ENCODE measurements around the gene SMYD1.

SMYD1 gene

DNA sequence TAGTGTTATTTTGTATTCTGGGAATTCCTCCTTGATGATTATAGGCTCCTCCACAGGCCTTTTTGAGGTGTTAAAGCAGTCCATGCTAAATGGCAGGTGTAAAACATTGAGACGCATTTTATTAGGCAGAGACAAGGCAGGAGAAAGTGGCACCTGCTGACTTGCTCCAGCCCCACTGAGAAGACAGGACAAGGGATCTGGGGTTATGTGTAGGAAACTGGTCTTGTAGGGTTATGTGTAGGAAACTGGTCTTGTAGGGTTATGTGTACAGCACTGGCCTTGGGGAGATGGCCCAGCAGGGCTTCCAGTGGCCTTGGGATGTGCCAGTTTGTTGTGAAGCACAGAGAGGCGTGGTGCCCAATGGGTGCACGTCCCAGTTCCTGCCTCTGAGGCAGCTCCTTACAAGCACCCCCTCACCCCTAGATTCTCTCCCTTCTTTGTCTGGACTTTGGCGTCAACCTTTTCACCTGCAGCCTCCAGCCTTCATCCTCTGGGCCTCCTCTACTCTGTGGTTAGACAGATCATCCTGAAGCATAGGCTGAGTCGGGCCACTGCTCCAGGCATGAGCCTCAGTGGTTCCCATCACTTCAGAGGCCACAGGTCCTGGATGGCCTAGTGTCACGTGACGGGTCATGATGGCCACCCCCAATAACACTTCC lies 61.2 kb downstream of the SMYD1 start:
- Histone ChIP-seq H3K27me3 (ENCODE audit: control insufficient read depth, insufficient read depth, low read length) (no peaks in the 10 kb centered on the region), H3K36me3 (ENCODE audit: control insufficient read depth, insufficient read depth, low read length) (no peaks in the 10 kb centered on the region), H3K27ac (ENCODE audit: low read depth, low read length) (no peak overlapping the region), H3K4me3 (ENCODE audit: low read length) (no peak overlapping the region), H3K9ac (ENCODE audit: low read length) (no peak overlapping the region), H3K4me1 (ENCODE audit: control insufficient read depth, insufficient read depth, low read length) (no peaks in the 10 kb centered on the region)

DNA sequence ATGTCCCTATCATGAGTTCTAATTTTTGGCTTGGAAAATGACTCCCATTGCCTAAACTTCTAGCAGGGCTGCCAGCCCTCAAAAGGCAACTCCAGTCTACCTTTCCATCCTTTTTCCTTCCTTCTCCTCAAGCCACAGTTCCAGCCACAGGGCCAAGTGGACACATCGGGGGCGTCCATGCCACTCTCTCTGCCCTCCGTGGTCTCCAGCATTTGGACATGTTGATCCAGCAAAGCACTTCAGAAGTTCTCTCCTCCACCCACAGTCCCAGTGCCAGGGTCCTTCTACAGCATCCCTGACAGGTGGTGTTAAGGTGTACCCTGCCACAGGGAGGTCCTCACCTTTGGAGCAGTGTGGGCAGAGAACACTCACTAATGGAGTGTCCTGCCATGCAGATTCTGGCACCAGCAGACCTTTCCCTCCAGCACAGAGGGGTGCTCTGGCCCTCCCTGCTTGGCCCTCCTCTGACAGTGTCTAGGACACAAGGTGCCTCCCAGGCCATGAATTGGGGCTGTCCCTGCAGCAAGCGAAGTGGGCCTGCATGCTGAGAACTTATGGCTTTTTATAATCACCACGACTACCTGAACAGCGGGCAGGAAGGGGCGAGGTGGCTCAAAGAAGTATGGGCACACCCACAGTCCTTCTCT lies 61.8 kb downstream of the SMYD1 start:
- no peaks in the 10 kb centered on the region for H3K27me3 ChIP-seq (ENCODE audit: control insufficient read depth, insufficient read depth, low read length)
- H3K4me3 ChIP-seq (ENCODE audit: low read length): no peak overlapping the region
- no peaks in the 10 kb centered on the region for H3K4me1 ChIP-seq (ENCODE audit: control insufficient read depth, insufficient read depth, low read length)
- H3K36me3 ChIP-seq (ENCODE audit: control insufficient read depth, insufficient read depth, low read length): no peaks in the 10 kb centered on the region
- no peak overlapping the region for H3K27ac ChIP-seq (ENCODE audit: low read depth, low read length)
- H3K9ac ChIP-seq (ENCODE audit: low read length): no peak overlapping the region

DNA sequence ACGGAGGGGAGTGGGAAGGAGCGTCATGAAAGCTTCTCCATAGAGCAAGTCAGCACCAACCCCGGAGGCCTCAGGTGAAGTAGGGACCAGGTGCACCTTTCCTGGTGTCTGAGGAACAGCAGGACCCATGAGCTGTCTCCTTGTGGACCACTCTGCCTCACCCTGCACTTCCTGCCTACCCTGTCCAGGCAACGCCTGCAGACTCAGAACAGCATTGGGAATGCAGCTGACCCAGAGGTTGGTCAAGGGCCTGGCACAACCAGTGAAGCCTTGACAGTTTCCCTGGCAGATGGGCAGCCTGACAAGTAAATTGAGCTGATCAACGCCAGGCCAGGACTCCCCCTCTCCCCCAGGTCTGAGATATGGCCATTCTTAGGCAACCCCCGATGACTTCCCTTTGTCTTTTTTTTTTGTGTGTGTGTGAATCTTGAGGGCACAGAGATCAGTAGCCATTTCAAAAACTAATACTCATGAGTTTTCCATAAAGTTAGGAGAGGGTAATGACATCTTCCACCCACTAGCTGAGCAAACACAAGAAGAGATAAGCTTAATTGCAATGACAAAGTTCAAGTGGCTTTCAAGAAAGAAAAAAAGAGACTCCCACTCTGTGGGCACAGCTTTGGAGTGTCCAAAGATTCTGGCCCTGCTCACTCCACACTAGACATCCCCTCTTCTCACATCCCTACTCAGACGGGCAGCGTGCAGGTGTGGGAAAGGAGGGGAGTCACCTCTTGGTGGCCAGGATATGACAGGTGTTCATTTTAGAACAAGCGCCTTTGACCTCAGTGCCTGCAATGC lies 63.8 kb downstream of the SMYD1 start:
- Histone ChIP-seq H3K9ac (ENCODE audit: low read length) (no peak overlapping the region), H3K27ac (ENCODE audit: low read depth, low read length) (no peak overlapping the region)

DNA sequence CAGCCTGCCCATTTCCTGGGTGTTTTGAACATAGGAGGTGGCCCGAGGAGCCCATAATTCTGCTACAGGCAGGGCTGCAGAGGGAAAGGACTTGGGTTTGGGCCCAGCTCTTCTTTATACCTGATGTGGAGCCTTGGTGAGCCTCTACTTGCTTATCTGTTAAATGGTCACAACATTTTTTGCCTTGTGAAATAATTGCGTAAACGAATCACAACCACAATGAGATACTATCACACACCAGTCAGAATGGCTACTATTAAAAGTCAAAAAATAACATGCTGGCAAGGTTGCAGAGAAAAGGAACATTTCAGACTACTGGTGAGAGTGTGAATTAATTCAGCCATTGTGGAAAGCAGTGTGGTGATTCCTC lies 64.4 kb downstream of the SMYD1 start:
- Histone ChIP-seq H3K27ac (ENCODE audit: low read depth, low read length) (no peak overlapping the region), H3K9ac (ENCODE audit: low read length) (no peak overlapping the region), H3K4me1 (ENCODE audit: control insufficient read depth, insufficient read depth, low read length) (no peaks in the 10 kb centered on the region)

More for the DNA sequence above, 63.8 kb downstream of the SMYD1 start:
- H3K27me3 ChIP-seq (ENCODE audit: control insufficient read depth, insufficient read depth, low read length): no peaks in the 10 kb centered on the region
- H3K4me3 ChIP-seq (ENCODE audit: low read length): no peak overlapping the region
- no peaks in the 10 kb centered on the region for H3K4me1 ChIP-seq (ENCODE audit: control insufficient read depth, insufficient read depth, low read length)
- no peaks in the 10 kb centered on the region for H3K36me3 ChIP-seq (ENCODE audit: control insufficient read depth, insufficient read depth, low read length)

DNA sequence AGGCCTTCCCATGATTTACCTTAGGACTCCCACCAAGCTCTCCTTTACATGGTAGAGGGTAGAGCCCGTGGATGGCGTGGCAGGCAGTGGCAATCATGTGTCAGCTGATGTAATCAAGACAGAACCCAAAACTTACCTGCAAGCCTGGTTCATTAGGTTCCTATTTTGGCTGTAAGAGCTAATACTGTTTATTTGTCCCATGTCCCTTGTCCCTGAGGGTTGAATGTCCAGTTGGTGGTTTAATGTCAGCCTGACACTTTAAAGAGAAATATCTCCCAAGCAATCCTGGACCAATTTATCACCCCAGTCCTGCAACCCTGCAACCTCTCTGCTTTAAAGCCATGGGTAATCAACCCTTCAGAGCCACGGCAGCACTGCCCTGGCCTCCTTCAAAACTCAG lies 66.2 kb downstream of the SMYD1 start:
- Histone ChIP-seq H3K9ac (ENCODE audit: low read length) (no peak overlapping the region), H3K4me1 (ENCODE audit: control insufficient read depth, insufficient read depth, low read length) (no peaks in the 10 kb centered on the region), H3K27ac (ENCODE audit: low read depth, low read length) (no peak overlapping the region), H3K4me3 (ENCODE audit: low read length) (no peak overlapping the region), H3K36me3 (ENCODE audit: control insufficient read depth, insufficient read depth, low read length) (no peaks in the 10 kb centered on the region), H3K27me3 (ENCODE audit: control insufficient read depth, insufficient read depth, low read length) (no peaks in the 10 kb centered on the region)

More for the DNA sequence above, 64.4 kb downstream of the SMYD1 start:
- H3K4me3 ChIP-seq (ENCODE audit: low read length): no peak overlapping the region
- H3K27me3 ChIP-seq (ENCODE audit: control insufficient read depth, insufficient read depth, low read length): no peaks in the 10 kb centered on the region
- no peaks in the 10 kb centered on the region for H3K36me3 ChIP-seq (ENCODE audit: control insufficient read depth, insufficient read depth, low read length)

DNA sequence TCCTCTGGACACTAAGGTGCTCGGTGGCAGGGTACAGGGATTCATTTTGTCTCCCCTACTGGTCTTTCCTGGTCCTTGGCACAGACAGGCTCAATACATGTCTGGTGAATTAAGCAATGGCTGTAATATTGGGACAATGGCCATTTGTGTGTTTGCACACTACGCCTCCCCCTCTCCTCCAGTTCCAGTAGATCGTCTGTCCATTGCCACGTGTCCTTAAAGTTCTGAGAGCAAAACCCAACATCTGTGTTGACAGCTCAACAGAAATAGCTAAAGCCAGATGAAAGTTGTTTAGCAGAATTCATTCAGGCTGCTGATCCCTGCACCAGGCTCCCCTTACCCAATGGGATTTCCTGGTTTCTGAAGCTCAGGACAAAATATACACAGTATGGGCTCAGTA lies 69.2 kb downstream of the SMYD1 start:
- Histone ChIP-seq H3K27me3 (ENCODE audit: control insufficient read depth, insufficient read depth, low read length) (no peaks in the 10 kb centered on the region), H3K36me3 (ENCODE audit: control insufficient read depth, insufficient read depth, low read length) (no peaks in the 10 kb centered on the region), H3K9ac (ENCODE audit: low read length) (no peak overlapping the region), H3K4me3 (ENCODE audit: low read length) (no peak overlapping the region), H3K27ac (ENCODE audit: low read depth, low read length) (no peak overlapping the region), H3K4me1 (ENCODE audit: control insufficient read depth, insufficient read depth, low read length) (no peaks in the 10 kb centered on the region)

DNA sequence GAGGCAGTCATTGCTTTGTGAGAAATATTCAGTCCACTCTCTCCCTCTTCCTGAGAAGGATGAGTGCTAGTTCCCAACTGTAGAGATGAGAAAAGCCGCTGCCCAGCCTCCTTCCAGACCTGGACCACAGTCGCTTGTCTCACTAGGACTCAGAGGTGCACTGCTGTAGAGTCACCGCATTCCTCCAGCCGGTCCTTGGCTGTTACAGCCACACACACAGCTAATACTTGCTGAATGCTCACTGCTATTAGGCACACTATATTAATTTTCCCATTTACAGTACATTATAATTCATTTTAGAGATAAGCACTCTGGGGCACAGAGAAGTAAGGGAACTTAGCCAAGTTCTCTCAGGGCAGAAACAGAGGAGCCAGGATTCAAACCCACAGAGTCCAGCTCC lies 70.2 kb downstream of the SMYD1 start:
- Histone ChIP-seq H3K27ac (ENCODE audit: low read depth, low read length) (no peak overlapping the region), H3K27me3 (ENCODE audit: control insufficient read depth, insufficient read depth, low read length) (no peaks in the 10 kb centered on the region), H3K4me1 (ENCODE audit: control insufficient read depth, insufficient read depth, low read length) (no peaks in the 10 kb centered on the region), H3K36me3 (ENCODE audit: control insufficient read depth, insufficient read depth, low read length) (no peaks in the 10 kb centered on the region), H3K4me3 (ENCODE audit: low read length) (no peak overlapping the region), H3K9ac (ENCODE audit: low read length) (no peak overlapping the region)

DNA sequence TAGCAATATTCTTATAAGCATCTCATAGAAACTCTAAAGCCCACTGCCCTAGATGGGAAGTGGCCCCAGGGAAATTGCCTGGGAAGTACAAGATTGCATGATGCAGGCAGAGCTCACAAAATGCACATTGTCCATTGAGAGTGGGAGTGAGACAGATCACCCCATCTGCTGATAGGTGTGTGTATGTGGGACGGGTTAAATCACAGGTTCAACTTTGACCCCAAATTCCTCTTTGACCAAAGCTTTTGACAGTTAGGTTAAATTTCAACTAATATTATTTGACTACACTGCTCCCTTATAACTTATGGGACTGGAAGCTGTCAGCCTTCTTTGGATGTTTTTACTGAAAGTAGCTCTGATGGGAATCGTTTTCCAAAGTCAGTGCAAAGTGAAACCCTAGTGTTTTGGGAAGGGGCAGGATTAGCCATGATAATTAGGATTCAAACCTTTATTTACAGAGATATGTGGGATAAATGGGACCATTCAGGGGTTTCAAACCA lies 71.6 kb downstream of the SMYD1 start:
- Histone ChIP-seq H3K27ac (ENCODE audit: low read depth, low read length) (no peak overlapping the region), H3K4me1 (ENCODE audit: control insufficient read depth, insufficient read depth, low read length) (no peaks in the 10 kb centered on the region), H3K4me3 (ENCODE audit: low read length) (no peak overlapping the region), H3K9ac (ENCODE audit: low read length) (no peak overlapping the region), H3K27me3 (ENCODE audit: control insufficient read depth, insufficient read depth, low read length) (no peaks in the 10 kb centered on the region), H3K36me3 (ENCODE audit: control insufficient read depth, insufficient read depth, low read length) (no peaks in the 10 kb centered on the region)

DNA sequence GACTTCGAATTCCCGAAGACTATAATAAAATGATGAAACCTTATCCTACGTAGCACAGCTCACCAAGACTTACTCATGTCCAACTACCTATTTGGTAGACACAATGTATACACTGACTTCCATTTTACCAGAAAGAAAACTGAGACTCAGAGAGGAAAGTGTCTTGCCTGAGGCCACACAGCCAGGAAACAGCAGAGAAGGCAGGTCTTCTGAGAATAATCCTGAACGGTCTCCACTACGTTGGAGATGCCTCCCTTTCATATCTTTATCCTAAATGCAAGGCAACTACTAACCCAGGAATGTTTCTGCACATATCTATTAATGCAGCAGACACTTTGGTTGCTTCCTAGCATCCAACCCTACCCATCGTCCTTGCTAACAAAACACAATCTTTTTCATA lies 72.2 kb downstream of the SMYD1 start:
- Histone ChIP-seq H3K27me3 (ENCODE audit: control insufficient read depth, insufficient read depth, low read length) (no peaks in the 10 kb centered on the region), H3K27ac (ENCODE audit: low read depth, low read length) (no peak overlapping the region), H3K36me3 (ENCODE audit: control insufficient read depth, insufficient read depth, low read length) (no peaks in the 10 kb centered on the region), H3K4me3 (ENCODE audit: low read length) (no peak overlapping the region), H3K9ac (ENCODE audit: low read length) (no peak overlapping the region), H3K4me1 (ENCODE audit: control insufficient read depth, insufficient read depth, low read length) (no peaks in the 10 kb centered on the region)

DNA sequence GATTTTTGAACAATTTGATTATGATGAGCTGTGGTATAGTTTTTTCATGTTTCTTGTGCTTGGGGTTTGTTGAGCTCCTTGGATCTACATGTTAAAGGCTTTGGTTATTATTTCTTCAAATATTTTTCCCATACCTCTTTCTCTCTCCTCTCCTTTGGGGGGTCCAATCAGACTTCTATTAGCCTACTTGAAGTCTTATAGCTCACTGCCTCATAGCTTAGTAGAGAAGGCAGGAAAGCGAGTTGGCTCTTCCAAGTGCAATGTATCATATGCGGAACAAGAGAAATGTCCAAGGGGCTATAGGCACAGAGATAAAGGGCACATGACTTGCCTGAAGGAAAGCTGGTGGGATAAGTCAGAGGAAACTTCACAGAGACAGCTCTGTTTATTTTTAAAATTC lies 74.3 kb downstream of the SMYD1 start:
- H3K9ac ChIP-seq (ENCODE audit: low read length): no peak overlapping the region
- H3K4me3 ChIP-seq (ENCODE audit: low read length): no peak overlapping the region
- H3K36me3 ChIP-seq (ENCODE audit: control insufficient read depth, insufficient read depth, low read length): no peaks in the 10 kb centered on the region
- no peaks in the 10 kb centered on the region for H3K4me1 ChIP-seq (ENCODE audit: control insufficient read depth, insufficient read depth, low read length)
- no peaks in the 10 kb centered on the region for H3K27me3 ChIP-seq (ENCODE audit: control insufficient read depth, insufficient read depth, low read length)
- H3K27ac ChIP-seq (ENCODE audit: low read depth, low read length): no peak overlapping the region

DNA sequence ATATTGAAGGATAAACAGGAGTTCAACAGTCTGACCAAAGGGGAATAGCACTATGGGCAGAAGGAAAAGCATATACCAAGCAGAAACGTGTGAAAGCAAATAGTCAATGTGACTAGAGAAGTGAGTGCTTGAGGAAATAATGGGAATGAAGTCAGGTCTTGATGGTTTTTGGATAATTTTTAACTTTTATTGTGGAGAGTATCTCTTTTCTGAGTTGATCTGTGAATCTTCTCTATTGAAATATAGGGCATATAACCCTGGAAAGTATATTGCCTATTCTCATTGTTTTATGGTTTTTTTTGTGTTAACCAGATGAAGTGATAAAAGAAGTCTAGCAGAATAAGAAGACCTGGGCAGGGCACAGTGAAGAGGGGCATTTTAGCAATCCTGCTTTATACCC lies 76.6 kb downstream of the SMYD1 start:
- Histone ChIP-seq H3K36me3 (ENCODE audit: control insufficient read depth, insufficient read depth, low read length) (no peaks in the 10 kb centered on the region), H3K4me3 (ENCODE audit: low read length) (no peak overlapping the region), H3K27ac (ENCODE audit: low read depth, low read length) (no peak overlapping the region), H3K4me1 (ENCODE audit: control insufficient read depth, insufficient read depth, low read length) (no peaks in the 10 kb centered on the region), H3K9ac (ENCODE audit: low read length) (no peak overlapping the region), H3K27me3 (ENCODE audit: control insufficient read depth, insufficient read depth, low read length) (no peaks in the 10 kb centered on the region)

DNA sequence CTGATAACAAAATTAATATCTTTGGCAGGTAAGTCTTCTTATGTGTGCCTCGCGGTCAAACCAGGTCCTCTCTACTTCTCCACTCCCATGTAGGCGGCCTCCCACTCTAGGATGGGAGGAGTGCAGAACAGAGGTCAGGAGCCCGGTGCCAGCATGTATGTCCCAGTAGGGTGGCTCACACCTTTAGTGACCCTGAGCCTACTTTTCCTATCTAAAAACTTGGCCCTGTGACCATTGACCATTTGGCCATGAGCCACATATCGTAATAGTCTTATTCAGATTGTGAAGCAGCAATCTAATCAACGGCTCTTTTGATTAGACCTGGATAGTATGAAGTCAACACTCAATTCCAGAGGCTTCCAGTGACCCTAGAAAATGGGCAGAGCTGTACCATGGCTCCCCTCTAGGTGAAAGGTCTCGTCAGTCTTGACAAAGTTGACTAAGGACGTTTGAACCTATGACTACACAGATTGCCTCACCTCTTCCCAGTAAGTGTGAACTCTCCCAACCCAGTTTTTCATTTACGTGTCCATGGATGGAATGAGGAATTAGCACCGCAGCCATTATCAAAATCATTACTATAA lies 77.4 kb downstream of the SMYD1 start:
- no peak overlapping the region for H3K9ac ChIP-seq (ENCODE audit: low read length)

More for the DNA sequence above, 77.4 kb downstream of the SMYD1 start:
- no peak overlapping the region for H3K4me3 ChIP-seq (ENCODE audit: low read length)
- H3K27ac ChIP-seq (ENCODE audit: low read depth, low read length): no peak overlapping the region
- no peaks in the 10 kb centered on the region for H3K36me3 ChIP-seq (ENCODE audit: control insufficient read depth, insufficient read depth, low read length)
- H3K27me3 ChIP-seq (ENCODE audit: control insufficient read depth, insufficient read depth, low read length): no peaks in the 10 kb centered on the region
- no peaks in the 10 kb centered on the region for H3K4me1 ChIP-seq (ENCODE audit: control insufficient read depth, insufficient read depth, low read length)
